AG04449 (cell line): ENCODE results near the gene GAP43.

Experiments used
- CTCF ChIA-PET: fragments of 350-600 bp; formaldehyde crosslinking; extraction: SDS; loops from one replicate; lab custom pipeline; 2021; ENCODE audit warnings: antibody characterized with exemption; lab: Yijun Ruan, JAX
- POLR2A ChIA-PET: fragments of 400-600, 350-600 bp; formaldehyde crosslinking; extraction: SDS; loops from one replicate; lab custom pipeline; 2020; ENCODE audit warnings: antibody characterized with exemption, inconsistent platforms; lab: Yijun Ruan, JAX
- DNase-seq: peaks from one replicate; pipeline ENCODE4 v3.0.0-alpha.2; 2010; ENCODE audit warnings: low read depth, low spot score
- H3K4me3 ChIP-seq: 2 replicates; pipeline ENCODE4 v1.5.1; 2011; ENCODE audit warnings: low read depth, mild to moderate bottlenecking, control low read depth, low read length
- CTCF ChIP-seq: IDR thresholded peaks from one replicate; pipeline ENCODE4 v1.5.1; 2011; ENCODE audit warnings: mild to moderate bottlenecking, moderate library complexity, low read length, control low read depth, inconsistent platforms; ENCODE audit not compliant: insufficient read depth; ENCODE audit errors: missing control alignments

GAP43 gene

DNA sequence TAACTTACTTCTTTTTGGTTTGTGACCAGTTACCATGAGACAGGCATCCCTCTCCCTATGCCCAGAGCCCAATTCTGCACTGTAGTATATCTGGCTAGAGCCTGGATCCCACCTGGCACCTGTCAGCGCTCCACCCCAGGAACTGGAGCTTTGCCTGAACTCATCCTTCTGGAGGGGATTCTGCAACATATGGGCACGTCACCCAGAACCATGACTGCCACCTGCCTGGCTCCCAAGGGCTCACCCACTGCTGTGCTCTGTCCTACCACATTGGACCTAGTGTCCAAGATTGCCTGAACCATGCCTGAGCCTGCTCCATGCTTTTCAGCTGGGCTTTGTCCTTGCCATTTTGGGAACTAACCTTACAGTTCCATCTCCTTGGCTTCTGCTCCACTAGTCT is 21.1 kb upstream of the GAP43 start:
- H3K4me3 ChIP-seq, result no peak overlapping the region
- ChIA-PET POLR2A (no interaction called here), CTCF (no interaction called here)
- DNase-seq, result no peak
- TF ChIP-seq CTCF, result no peak

GRCh38 chr3:115611630-115612029 is 11.7 kb upstream of the GAP43 start:
- ChIA-PET POLR2A (no interaction called here), CTCF (no interaction called here)
- H3K4me3 ChIP-seq, result no peak overlapping the region
- TF ChIP-seq CTCF, result no peak
- DNase-seq, result no peak

DNA sequence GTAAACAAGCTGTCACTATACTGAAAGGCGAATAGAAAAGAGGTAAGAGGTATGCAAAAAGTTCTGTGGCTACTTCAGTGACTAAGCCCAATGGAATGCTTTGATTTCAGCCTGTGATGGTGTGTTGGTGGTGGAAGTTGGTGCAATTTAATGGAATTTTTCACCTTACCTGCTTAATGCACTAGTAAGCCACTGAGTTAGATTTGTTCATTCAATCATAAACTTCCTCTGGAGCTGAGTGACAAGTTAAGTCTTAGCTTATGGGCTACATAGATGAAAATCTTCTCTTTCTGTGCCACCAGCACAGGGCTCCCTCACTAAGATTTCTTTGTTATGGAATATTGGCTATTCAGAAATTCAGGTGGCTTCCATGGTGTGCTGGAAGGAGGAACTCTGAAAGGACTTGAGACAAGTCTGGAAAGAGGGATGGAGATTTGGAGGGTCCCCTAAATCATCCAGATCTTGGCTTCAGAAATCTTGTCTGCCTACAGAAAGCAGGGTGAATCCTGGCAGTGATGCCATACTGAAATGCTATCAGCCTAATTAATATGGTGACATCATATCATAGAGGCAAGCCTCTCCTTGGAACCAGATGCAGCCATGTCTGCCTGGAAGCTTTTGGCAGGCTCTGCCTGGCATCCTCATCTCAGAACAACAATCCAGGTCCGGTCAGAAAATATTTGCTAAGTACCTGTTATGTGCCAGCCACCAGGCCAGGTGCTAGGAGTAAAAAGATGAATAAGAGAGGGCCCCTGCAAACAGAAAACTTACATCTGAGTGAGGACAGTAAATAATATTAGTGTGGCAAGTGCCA is 8.1 kb upstream of the GAP43 start:
- no peak overlapping the region for H3K4me3 ChIP-seq
- POLR2A ChIA-PET, result no interaction called here
- CTCF ChIA-PET, result no interaction called here
- TF ChIP-seq CTCF, result no peak
- DNase-seq, result no peak

DNA sequence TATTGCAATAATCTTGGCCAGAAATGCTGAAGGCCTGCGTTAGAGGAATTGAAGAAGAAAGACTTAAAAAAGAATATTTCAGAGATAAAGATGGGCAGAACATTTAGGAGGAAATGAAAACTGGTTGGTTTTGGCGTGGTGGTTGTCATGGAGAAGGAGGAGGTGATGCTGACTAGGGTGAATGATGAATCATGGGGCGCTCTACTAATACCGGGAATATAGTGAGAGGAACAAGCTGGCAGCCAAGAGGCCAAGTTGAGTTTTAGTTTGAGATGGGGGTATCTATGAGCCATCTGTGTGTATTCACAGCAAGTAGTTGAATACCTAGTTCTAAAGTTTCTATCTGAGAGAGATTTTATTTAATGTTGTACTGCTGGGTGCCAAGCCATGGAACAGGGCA is 6.8 kb upstream of the GAP43 start:
- ChIA-PET CTCF (no interaction called here), POLR2A (no interaction called here)
- DNase-seq, result no peak
- no peak overlapping the region for H3K4me3 ChIP-seq
- TF ChIP-seq CTCF, result no peak

DNA sequence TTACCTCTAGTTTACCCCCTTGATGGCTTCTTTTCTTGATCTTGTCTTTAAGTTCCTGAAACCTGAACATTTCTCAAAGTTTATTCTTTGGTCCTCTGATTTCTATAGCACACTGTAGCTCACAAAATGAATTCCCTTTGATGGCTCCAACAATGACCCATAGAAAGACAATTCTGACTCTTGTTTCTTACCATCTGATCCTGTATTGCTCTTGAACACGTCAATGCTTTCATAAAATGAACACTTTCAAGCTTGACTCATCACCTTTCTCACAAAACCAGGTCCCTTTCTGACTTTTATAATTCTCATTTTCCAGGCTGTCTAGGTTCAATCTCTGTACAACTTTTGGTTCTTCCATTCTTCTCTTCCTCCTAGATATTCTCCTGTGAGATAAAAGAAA is 5.7 kb upstream of the GAP43 start:
- CTCF ChIA-PET, result no interaction called here
- no peak for DNase-seq
- TF ChIP-seq CTCF, result no peak
- no peak overlapping the region for H3K4me3 ChIP-seq
- POLR2A ChIA-PET, result no interaction called here

- no peak for DNase-seq
- CTCF ChIA-PET, result interaction anchor here (1.1 kb wide), 1 partner anchor 406 kb away, joined by 3 read pairs; no protein-coding TSS in a partner anchor
- no peak for TF ChIP-seq CTCF
- POLR2A ChIA-PET, result no interaction called here
- H3K4me3 ChIP-seq, result peak overlapping the region; percentile 52
These were observed 875 bp downstream of the GAP43 start for GRCh38 chr3:115624029-115624741.
